MM.1S (cell line): Measurements from ENCODE around the gene PAK4.

Experiments used
- CTCF ChIP-seq: fragments of 300-600 bp; sonication (generic); IDR thresholded peaks from 2 replicates; pipeline ENCODE4 v1.5.1; 2016; ENCODE audit warnings: antibody characterized with exemption, low read length, mixed read lengths
- EZH2 ChIP-seq: fragments of 300-600 bp; sonication (generic); optimal IDR thresholded peaks from 2 replicates; pipeline ENCODE3; 2017; ENCODE audit warnings: low read depth, mild to moderate bottlenecking, antibody characterized with exemption, low read length, mixed read lengths

- TF ChIP-seq CTCF (no peak), EZH2 (no peak)
Measured at GRCh38 chr19:39194832-39195542, 69.4 kb downstream of the PAK4 start.
